Cerebellar cortex (tissue), 1 donor: ENCODE results near the gene KYAT1.
"Not testable (repeated sequence)": the region's sequence is repeated elsewhere in the genome, so short reads cannot be mapped to it uniquely, and the experiment has no call there.

ENCODE experiments used
- DNase-seq: peaks from one replicate; pipeline ENCODE4 v3.0.0-alpha.2; 2015; ENCODE audit warnings: low spot score

KYAT1 gene

DNA sequence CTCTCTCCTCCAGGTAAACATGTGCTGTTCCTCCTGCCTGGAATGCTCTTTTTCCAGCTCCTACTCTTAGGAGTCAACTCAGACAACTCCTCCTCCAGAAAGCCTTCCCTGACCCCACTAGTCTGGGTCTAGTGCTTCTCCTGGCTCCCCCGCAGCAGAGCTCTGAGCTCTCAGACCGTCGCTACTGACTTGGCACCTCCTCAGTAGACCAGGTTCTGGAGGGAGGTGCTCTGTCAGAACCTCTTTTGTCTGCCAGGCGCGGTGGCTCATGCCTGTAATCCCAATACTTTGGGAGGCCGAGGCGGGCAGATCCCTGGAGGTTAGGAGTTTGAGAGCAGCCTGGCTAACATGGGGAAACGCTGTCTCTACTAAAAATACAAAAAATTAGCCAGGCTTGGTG lies 3.6 kb upstream of the KYAT1 start:
- DNase-seq = peak; percentile 77

DNA sequence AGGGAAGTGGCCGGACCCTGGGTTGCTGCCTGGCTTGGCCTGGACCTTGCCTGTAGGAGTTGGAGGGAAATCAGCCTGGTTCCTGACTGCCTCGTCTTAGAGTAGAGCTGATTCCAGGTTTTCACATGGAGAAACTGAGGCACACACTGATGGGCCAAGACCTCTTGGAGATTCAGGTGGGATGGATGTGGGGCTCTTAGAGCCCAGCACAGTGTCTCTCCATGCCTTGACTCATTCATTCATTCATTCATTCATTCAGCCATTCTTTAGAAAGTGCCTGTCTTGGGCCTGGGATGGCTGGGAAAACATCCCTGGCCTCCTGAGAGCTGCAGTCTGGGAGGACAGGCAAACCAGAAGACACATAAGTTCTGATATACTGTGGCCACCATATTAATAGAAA lies 2.4 kb upstream of the KYAT1 start:
- no peak for DNase-seq

DNA sequence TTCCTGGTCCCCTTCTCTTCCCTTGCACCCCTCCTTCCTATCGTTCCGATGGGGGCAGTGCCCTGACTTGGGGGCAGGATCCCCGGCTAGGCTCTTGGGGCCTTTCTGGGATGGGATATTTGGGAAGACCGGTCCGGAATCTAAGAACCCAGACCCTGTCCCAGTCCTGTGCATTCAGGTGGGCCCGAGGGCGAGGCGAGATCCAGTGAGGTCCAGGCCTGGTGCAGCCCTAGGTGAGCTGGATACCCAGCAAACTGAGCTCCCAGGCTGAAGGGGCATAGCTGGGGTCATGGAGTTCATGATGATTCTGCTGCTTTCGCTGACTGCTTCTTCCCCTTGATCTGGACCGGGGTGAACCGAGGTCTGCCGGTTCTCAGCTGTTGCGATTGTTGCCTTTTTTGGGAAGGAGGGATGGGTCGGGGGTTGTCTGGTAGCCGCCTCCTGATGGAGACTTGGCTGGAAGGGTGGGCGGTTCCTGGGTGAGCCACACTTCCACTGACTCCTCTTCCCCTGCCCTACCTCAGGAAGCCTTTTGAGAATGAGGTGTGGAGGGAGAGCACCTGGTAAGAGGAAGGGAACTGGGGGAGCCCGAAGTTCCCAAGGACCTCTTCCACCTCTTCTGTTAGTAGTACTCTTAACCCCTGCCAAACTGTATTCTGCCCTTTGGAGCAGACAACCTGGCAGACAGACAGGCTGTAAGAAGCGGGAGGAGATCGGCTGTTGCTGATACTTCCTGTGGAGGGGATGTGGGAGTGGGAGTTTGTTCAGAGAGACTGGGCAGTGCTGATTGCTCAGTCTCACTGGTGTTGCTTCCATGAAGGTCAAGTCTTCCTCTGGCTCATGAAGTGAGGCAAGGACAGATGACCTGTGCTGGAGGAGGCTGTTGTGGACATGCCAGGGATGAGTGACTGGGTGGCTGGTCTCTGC lies 1.2 kb upstream of the KYAT1 start:
- no peak for DNase-seq

DNA sequence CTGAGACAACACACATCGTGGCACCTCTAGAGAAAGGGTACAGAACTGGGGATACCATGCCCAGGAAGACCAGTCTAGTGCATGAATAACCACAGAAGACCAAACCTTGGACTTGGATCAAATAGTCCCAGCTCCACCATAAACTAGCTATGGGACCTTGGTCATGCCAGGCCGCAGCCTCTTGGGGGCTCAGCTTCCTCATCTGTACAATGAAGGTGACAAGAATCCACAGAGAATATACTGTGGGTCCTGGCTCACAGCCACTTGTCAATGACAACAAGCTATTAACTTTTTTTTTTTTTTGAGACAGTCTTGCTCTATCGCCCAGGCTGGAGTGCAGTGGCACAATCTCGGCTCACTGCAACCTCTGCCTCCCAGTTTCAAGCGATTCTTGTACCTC lies 3.9 kb downstream of the KYAT1 start:
- no peak for DNase-seq

DNA sequence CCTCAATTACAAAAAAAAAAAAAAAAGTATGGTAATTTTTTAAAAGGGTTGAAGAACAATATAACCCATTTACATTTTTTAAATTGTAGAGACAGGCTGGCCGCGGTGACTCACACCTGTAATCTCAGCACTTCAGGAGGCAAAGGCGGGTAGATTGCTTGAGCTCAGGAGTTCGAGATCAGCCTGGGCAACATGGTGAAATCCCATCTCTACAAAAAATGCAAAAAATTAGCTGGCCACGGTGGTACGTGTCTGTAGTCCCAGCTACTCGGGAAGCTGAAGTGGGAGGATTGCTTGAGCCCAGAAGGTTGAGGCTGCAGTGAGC lies 10.8 kb downstream of the KYAT1 start:
- DNase-seq = not testable (repeated sequence)

DNA sequence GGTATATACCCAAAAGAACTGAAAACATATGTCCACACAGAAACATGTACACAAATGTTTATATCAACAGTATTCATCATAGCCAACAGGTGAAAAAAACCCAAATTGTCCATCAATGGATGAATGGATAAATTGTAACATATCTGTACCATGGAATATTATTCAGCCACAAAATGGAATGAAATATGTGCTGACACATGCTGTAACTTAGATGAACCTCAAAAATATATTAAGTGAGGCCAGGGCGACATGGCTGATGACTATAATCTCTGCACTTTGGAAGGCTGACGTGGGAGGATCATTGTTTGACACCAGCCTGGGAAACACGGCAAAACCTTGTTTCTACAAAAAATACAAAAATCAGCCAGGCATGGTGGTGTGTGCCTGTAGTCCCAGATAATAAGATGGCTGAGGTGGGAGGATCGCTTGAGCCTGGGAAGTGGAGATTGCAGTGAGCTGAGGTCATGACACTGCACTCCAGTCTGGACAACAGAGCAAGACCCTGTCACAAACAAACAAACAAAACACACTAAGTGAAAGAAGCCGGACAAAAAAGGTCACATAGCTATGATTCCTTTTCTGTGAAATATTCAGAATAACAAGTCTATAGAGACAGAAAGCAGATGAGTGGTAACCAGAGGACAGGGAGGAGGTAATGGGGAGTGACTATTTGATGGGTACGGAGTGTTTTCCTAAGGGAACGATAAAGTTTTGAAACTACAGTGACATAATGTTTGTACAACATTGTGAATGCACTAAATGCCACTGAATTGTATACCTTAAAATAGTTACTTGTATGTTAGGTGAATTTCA lies 11.4 kb downstream of the KYAT1 start:
- DNase-seq = no peak

DNA sequence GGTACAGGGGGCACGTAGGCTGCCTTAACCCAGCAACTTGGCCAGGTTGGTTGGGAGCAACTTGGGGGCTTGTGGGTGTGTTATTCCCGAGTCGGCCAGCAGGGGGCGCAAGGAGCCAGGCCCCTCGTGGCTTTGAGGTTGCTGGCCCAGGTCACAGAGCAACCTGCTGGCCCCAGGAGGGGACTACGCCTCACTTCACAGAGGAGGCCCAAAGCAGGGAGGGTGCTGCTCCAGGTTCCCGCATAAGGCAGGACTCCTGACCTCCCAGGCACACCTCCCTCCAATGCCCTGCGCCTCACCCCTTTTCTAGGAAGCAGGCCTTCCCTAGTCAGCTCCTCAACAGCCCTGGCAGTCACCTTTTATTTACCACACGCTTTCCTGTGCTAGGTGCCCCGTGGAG lies 18.1 kb downstream of the KYAT1 start:
- peak; percentile 71 for DNase-seq

DNA sequence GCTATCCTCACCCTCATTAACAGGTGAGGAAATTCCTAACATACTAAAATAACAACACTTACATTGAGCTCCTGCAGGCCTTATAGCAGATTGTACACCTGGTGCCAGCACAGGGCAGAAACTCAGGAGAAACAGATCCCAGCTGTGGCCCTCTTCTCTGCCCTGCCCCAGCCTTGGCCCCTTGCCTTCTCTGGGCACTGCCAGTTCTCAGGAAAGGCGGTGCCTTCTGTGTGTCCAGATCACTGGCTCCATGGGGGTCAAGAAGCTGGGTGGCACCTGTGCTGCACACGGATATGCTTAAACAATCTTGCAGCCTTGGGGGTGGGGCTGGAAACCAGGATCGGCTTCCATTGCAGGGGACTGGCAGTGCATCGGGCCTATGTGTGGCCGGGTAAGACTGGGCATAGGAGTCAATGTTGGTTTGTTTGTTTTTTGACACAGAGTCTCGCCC lies 19.3 kb downstream of the KYAT1 start:
- peak; percentile 27 for DNase-seq

DNA sequence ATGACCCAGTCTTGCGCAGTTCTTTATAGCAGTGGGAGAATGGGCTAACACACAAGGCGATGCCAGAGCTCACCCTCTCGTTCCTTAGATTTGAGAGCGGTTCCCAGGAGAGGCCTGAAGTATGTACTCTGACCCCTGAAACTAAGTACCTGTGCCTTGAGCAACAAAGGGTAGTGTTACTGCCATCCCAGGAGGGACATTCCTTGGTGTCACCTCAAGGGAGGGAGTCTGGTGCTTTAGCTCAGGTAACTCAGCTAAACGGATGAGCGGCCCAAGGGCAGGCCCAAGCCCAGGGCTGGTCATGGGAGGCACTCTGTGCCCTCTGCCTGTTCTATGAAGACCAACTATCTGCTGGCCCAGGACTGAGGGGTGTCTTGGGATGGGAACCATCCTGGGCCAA lies 20.2 kb downstream of the KYAT1 start:
- no peak for DNase-seq

DNA sequence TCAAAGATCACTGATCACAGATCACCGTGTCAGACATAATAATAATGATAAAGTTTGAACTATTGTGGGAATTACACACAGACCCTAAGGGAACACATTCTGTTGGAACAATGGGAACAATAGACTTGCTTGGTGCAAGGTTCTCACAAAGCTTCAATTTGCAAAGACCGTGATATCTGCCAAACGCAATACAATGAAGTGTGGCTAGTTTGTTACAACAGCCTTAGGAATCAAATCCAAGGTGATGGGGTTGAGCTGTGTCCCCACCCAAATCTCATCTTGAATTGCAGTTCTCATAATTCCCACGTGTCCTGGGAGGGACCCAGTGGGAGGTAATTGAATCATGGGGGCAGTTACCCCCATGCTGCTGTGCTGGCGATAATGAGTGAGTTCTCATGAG lies 20.8 kb downstream of the KYAT1 start:
- DNase-seq = no peak

DNA sequence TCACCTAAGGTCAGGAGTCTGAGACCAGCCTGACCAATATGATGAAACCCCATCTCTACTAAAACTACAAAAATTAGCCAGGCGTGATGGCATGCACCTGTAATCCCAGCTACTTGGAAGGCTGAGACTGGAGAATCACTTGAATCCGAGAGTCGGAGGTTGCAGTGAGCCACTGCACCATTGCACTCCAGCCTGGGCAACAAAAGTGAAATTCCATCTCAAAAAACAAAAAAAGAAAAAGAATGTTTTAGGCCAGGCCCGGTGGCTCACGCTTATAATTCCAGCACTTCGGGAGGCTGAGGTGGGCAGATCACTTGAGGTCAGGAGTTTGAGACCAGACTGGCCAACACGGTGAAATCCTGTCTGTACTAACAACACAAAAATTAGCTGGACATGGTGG lies 23.3 kb downstream of the KYAT1 start:
- not testable (repeated sequence) for DNase-seq

DNA sequence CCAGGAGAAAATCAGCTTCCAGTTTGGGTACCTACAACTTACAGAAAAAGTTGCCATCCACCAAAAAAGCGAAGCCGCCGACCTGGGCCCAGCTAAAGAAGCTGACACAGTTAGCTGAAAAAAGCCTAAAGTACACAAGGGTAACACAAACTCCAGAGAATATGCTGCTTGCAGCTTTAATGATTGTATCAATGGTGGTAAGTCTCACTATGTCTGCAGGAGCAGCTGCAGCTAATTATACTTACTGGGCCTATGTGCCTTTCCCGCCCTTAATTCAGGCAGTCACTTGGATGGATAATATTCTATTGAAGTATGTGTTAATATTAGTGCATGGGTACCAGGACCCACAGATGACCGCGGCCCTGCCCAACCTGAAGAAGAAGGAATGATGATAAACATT lies 27.3 kb downstream of the KYAT1 start:
- not testable (repeated sequence) for DNase-seq

DNA sequence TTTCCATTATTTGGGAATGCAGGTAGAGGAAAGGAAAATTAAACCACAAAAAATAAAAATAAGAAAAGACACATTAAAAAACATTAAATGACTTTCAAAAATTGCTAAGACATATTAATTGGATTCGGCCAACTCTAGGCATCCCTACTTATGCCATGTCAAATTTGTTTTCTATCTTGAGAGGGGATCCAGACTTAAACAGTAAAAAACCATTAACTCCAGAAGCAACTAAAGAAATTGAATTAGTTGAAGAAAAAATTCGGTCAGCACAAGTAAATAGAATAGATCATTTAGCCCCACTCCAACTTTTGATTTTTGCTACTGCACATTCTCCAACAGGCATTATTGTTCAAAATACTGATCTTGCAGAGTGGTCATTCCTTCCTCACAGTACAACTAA lies 29.1 kb downstream of the KYAT1 start:
- not testable (repeated sequence) for DNase-seq

DNA sequence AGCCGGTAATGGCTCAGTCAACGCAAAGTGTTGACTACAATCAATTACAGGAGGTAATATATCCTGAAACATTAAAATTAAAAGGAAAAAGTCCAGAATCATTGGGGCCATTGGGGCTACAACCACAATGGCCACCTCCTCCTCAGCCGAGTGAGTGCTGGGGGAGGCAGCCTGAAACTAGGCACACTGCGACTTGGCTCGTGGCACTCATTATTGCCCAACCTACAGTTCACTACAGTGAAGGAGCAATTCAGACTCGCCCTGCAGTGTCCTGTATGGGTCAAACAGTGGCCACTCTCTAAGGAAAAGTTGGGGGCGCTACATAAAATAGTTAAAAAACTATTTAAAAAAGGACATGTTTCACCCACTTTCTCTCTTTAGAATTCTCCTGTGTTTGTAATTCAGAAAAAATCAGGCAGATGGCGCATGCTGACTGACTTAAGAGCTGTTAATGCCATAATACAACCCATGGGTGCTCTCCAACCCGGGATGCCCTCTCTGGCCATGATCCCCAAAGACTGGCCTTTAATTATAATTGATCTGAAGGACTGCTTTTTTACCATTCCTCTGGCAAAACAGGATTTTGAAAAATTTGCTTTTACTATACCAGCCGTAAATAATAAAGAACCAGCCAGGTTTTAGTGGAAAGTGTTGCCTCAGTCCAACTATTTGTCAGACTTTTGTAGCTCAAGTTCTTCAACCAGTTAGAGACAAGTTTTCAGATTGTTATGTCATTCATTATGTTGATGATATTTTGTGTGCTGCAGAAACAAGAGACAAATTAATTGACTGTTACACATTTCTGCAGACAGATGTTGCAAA lies 29.8 kb downstream of the KYAT1 start:
- peak; percentile 59 for DNase-seq

DNA sequence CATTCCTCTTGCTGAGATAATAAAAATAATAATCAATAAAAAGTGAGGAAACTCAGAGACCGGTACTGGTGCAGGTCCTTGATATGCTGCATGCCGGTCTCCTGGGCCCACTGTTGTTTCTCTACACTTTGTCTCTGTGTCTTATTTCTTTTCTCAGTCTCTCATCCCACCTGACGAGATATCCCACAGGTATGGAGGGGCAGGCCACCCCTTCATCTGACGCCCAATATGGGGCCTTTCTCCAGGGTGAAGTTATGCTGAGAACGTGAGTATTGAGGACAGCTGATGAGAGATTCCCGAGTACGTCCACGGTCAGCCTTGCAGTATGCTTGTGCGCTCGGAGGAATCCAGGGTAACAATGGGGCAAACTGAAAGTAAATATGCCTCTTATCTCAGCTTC lies 30.7 kb downstream of the KYAT1 start:
- DNase-seq = not testable (repeated sequence)

DNA sequence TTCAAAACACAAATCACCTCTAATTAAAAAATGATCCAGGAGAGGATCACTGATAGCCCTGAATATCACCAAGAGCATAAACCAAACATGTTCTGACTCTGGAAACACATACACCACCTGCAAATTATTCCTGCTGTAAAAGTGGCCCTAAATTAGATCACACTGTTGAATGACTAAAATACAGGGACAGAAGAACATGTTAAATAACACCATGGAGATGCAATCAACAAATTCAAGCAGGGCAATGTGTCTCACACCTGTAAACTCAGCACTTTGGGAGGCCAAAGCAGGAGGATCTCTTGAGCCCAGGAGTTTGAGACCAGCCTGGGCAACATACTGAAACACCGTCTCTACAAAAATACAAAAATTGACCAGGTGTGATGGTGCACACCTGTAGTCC lies 33.9 kb downstream of the KYAT1 start:
- DNase-seq = no peak

DNA sequence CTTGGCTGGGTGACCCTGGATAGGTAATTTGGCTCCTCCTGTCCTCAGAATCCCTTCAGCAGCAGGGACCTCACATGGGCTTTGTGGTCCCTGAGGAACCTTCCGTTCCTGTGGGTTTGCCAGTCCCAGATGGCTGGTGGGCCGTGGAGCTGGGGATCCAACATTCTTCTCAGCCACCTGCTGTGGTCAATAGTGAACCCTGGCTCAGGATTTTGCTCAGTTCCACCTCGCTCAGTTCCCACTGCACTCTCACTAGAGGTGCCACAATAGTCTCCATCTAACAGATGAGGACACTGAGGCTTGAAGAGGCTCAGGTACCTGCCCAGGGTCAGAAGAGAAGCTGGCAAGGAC lies 35.1 kb downstream of the KYAT1 start:
- DNase-seq = no peak

DNA sequence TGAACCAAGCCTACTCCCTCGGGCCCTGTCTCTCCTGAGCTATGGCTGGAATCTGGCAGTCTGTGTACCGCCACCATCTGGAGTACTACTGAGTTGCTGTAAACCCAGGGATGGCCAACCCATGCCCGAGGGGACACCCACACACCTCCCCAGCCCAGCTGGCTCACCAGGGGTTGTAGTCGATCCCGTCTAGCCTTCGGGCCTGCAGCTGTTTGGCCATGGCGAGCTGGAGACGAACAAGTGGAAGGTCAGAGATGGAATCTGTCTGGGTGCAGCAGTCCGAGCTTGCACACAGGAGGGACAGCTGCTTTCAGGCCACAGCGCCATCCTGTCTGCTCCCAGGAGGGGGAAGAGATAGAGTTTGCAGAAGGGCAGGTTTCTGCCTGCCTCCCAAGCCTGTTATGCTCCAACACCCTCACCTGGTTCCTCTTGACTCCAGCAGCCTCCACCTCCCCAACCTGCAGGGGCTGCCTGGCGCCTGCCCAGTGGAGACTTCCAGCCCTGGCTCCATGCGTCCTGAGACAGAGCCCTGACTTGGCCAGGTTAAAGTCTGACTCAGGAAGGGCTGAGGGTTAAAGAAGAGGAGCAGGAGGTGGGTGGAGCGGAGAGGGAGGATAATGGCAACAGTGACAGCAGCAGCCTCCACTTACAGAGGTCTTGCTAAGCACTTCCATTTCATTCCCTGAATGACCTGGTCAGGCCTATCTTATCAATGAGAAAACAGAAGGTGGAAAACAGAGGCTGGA lies 36.4 kb downstream of the KYAT1 start:
- DNase-seq = peak; percentile 25

DNA sequence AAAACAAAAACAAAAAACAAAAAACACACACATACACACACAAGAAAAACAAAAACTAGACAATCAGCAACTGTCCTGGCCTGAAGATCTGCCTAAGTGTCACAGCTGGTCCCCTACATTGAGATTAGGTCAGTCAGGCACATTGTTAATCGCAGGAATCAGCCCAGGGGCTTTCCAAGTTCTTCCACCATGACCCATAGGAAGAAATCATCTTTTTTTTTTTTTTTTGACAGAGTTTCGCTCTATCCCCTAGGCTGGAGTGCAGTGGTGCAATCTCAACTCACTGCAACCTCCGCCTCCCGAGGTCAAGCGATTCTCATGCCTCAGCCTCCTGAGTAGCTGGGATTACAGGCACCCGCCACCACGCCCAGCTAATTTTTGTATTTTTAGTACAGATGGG lies 38.6 kb downstream of the KYAT1 start:
- not testable (repeated sequence) for DNase-seq

DNA sequence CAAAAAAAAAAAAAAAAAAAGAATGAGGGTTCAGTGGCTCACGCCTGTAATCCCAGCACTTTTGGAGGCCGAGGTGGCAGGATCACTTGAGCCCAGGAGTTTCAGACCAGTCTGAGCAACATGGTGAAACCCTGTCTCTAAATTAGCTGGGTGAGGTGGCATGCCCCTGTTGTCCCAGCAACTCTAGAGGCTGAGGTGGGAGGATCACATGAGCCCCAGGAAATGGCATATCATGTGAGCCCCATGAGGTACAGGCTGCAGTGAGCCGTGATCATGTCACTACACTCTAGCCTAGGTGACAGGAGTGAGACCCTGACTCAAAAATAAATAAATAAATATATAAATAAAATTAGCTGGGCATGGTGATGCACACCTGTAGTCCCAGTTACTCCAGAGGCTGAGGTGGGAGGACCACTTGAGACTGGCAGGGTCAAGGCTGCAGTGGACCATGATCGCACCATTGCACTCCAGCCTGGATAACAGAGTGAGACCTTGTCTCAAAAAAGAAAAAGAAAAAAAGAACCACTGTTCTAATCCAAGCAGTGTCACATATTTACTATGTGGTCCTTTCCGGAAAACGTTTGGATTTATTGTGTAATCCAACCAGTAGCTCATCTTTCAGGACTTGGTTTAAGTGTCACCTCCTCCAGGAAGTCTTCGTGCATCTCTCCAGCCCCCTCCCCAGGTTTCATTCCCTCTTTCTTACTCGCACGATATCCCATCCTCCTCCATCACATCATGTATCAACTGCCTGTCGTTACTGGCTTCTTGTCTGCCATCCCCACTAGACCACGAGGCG lies 39.9 kb downstream of the KYAT1 start:
- no peak for DNase-seq

DNA sequence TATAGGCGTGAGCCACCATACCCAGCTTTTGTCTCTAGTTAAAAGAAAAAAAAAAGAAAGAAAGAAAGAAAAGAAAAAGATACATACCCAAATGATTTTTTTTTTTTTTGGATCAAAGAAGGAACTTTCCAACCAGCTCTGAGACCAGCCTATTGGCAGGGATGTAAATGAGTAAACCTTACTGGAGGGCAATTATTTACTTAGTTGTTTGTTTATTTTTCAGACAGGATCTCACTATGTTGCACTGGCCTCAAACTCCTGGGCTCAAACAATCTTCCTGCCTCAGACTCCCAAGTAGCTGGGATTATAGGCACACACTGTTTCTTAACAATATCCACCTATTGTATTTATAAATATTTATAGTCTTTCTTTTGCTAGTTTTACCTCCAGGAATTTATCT lies 41.2 kb downstream of the KYAT1 start:
- no peak for DNase-seq
